Pancreas (tissue), 10 donors: Measurements from ENCODE around the gene VWC2L. TPM values are rescaled to one million over a fixed set of nuclear protein-coding genes. Genes with fewer than 3 reads are reported as not detected.

Source experiments
- ATAC-seq, 4 donors: fragments of 200-7000 bp; cut with Tn5 transposase; one replicate each; pipeline versions ENCODE4 v1.8.0 to v1.9.1; 2020; ENCODE audit warnings: mild to moderate bottlenecking in 4 of 4, moderate library complexity in 4 of 4
- DNase-seq, 6 donors: peaks; one replicate each; pipeline ENCODE4 v3.0.0-alpha.2; 2020
- FAIRE-seq: peaks from 2 replicates; lab custom pipeline; 2012; peaks lifted over from hg19 to GRCh38; lab: Jason Lieb, UNC
- H3K27ac ChIP-seq, 4 donors: fragments of 200-600 bp; sonication (generic); 1 replicate in 3 of 4; 2 replicates in 1 of 4; pipeline versions ENCODE4 v1.5.0 to v1.8.0; 2020
- H3K27me3 ChIP-seq, 4 donors: fragments of 200-600 bp; one replicate each; pipeline ENCODE4 v1.8.0; 2021
- H3K36me3 ChIP-seq, 3 donors: fragments of 200-600 bp; sonication (generic) in 1 of 3; one replicate each; pipeline versions ENCODE4 v1.5.0 to v1.8.0; 2020 to 2021
- H3K4me1 ChIP-seq, 3 donors: fragments of 200-600 bp; one replicate each; pipeline ENCODE4 v1.8.0; 2021
- H3K4me3 ChIP-seq, 4 donors: fragments of 200-600 bp; sonication (generic) in 2 of 4; one replicate each; pipeline versions ENCODE4 v1.5.0 to v1.8.0; 2020 to 2021
- H3K9me3 ChIP-seq, 4 donors: fragments of 200-600 bp; one replicate each; pipeline ENCODE4 v1.8.0; 2021
- WGBS, 2 donors: extraction: QIAGEN DNeasy Blood & Tissue Kit; methylation state at CpG; one replicate each; pipeline ENCODE4 v1.1.7; 2013; 5-methylcytosine and 5-hydroxymethylcytosine counted together
- intact Hi-C, 3 donors: fragments of 100-400 bp; cut with DNase I; formaldehyde crosslinking; loops; one replicate each; pipeline versions ENCODE4 v1.11.1 to v1.14.2; 2022
- polyA plus RNA-seq, 2 donors: library from polyadenylated mRNA; stranded (reverse); fragments of 200-250 nt; gene quantifications; one replicate each; pipeline ENCODE4 v1.2.3, GENCODE V29; 2013
- total RNA-seq, 6 donors: library from RNA; stranded (reverse); fragmentation: NEBNext Ultra II Directional in 4 of 6; extraction: Animal tissue kit (Norgen Biotek cat#: 25700) in 4 of 6; gene quantifications; one replicate each; pipeline versions ENCODE4 v1.2.1 to v1.2.4, GENCODE V29; 2021 to 2023
- TF ChIP-seq, protein P1 (sequence below), 4 donors: fragments of 200-600 bp; sonication (generic) in 3 of 4; IDR thresholded peaks; one replicate each; pipeline versions ENCODE4 v1.5.0 to v1.8.0; 2021; ENCODE audit warnings: antibody characterized with exemption in 4 of 4
- donor health status: healthy with polysubstance abuse.
- donor health status: DM: no; HTN: no; CAD: no; lungs with moderate emphysema.
- donor health status: DM: no; HTN: no; CAD: no.
- donor health status: control.
- donor health status: control.
- donor health status: Bipolar disorder and iron deficiency.
- donor health status: DM: yes; HTN: yes; CAD: no.
- donor health status: DM: no; HTN: no; CAD: no.
- donor health status: DM: no; HTN: no; CAD: no.
- donor health status: DM: yes; HTN: yes; CAD: no.

The VWC2L gene
- total and polyA plus RNA-seq, 8 donors, result 0.08 to 0.12 (median 0.09) TPM; not detected in 4

DNA sequence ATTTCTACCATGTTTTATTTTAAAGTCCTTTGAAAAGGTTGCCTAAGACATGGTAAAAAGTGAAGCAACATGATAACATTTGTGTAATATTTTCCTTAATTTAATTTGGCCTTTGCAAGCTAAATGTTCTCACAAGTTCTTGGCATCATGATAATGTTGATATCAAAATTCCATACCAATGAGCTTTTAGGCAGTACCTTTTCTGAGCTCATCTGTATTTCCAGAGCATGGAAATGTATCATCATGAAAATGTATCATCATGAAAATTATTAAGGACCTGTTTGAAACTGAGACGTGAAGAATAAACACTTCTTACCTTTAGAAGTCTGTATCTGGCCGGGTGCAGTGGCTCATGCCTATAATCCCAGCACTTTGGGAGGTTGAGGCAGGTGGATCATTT, 73.8 kb downstream of the VWC2L start:
- no peaks in the 10 kb centered on the region for H3K9me3 ChIP-seq
- no peaks in the 10 kb centered on the region for H3K27me3 ChIP-seq
- no peaks in the 10 kb centered on the region for H3K4me1 ChIP-seq
- TF ChIP-seq, protein P1, sequence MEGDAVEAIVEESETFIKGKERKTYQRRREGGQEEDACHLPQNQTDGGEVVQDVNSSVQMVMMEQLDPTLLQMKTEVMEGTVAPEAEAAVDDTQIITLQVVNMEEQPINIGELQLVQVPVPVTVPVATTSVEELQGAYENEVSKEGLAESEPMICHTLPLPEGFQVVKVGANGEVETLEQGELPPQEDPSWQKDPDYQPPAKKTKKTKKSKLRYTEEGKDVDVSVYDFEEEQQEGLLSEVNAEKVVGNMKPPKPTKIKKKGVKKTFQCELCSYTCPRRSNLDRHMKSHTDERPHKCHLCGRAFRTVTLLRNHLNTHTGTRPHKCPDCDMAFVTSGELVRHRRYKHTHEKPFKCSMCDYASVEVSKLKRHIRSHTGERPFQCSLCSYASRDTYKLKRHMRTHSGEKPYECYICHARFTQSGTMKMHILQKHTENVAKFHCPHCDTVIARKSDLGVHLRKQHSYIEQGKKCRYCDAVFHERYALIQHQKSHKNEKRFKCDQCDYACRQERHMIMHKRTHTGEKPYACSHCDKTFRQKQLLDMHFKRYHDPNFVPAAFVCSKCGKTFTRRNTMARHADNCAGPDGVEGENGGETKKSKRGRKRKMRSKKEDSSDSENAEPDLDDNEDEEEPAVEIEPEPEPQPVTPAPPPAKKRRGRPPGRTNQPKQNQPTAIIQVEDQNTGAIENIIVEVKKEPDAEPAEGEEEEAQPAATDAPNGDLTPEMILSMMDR (IDR thresholded peaks at IDR 0.05), result no peak
- H3K36me3 ChIP-seq, result no peaks in the 10 kb centered on the region
- FAIRE-seq (no peak), DNase-seq (no peak), ATAC-seq (no peak)
- H3K4me3 ChIP-seq, result no peak overlapping the region
- WGBS, 2 donors, result 55 to 57% methylated on average over 2 of the region's 2 CpGs
- no peak overlapping the region for H3K27ac ChIP-seq
- intact Hi-C loops, result no loop called here

DNA sequence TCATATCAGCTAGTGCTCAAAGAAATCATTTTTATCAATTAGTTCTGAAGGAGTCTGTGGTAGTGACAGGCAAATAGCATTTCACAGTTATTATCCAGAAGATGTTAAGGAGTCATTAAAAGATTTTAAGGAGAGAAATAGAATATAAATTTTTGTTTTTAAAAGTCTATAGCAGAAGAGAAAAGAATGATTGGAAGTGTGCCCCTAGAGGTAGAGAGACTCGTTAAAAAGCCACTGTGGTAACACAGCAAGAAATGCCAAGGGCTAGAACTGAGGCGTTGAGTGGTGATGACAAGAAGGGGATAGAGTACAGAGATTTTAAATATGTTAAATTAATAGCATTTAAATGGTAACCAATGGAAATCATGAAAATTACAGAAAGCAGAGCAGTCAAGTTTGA, 78.3 kb downstream of the VWC2L start:
- H3K36me3 ChIP-seq, result no peaks in the 10 kb centered on the region
- intact Hi-C loops, result no loop called here
- H3K27me3 ChIP-seq, result no peaks in the 10 kb centered on the region
- 58 to 72% methylated on average over 2 of the region's 2 CpGs for WGBS, 2 donors
- H3K4me3 ChIP-seq, result no peak overlapping the region
- FAIRE-seq (no peak), DNase-seq (no peak), ATAC-seq (no peak)
- H3K27ac ChIP-seq, result no peak overlapping the region
- H3K9me3 ChIP-seq, result no peaks in the 10 kb centered on the region
- no peaks in the 10 kb centered on the region for H3K4me1 ChIP-seq
- TF ChIP-seq, protein P1 (IDR thresholded peaks at IDR 0.05), result no peak

DNA sequence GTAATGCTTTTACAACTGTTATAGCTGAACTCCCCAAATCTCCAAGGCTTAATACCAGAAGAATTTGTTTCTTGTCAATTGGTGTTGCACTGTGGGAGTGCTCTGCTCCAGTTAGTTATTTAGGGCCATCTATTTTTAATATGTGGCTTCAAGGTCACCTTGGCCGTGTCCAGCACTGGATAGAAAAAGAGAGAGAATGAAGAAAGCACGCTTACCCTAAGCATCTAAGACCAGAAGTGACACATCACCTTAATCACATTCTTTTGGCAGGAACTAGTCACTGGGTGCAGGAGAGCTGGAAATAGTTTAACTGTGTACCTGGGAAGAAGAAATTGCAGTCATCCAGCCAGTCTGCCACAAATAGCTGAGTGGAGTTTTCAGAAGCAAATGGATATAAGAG, 78.8 kb downstream of the VWC2L start:
- Histone ChIP-seq H3K4me3 (no peak overlapping the region), H3K27ac (no peak overlapping the region), H3K27me3 (no peaks in the 10 kb centered on the region), H3K4me1 (no peaks in the 10 kb centered on the region), H3K36me3 (no peaks in the 10 kb centered on the region), H3K9me3 (no peaks in the 10 kb centered on the region)
- no peak for ATAC-seq
- intact Hi-C loops, result no loop called here
- TF ChIP-seq, protein P1 (IDR thresholded peaks at IDR 0.05), result no peak
- 21 to 25% methylated on average over 2 of the region's 2 CpGs for WGBS, 2 donors
- FAIRE-seq, result no peak
- no peak for DNase-seq

DNA sequence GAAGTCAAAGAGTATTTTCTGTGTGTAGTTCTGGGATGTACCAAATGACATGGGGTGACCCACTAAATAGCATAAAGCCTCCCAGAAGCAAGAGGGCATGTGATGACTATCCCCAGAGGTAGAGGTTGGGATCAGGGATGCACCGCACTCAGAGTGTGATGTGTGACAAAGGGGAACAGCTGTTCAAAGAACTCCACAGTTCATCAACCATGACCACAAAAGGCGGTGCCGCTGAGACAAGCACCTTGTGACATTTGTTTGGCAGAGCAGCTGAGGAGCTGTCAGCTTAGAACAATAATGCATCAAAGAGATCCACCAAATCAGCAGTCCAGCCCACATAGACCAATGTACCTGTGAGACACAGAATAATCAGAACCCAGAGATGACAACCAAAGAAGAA, 81.3 kb downstream of the VWC2L start:
- Histone ChIP-seq H3K9me3 (no peaks in the 10 kb centered on the region), H3K4me1 (no peaks in the 10 kb centered on the region), H3K27me3 (no peaks in the 10 kb centered on the region), H3K4me3 (no peak overlapping the region), H3K36me3 (no peaks in the 10 kb centered on the region), H3K27ac (no peak overlapping the region)
- 55 to 62% methylated on average over 3 of the region's 3 CpGs for WGBS, 2 donors
- ATAC-seq, result no peak
- intact Hi-C loops, result no loop called here
- FAIRE-seq, result no peak
- TF ChIP-seq, protein P1 (IDR thresholded peaks at IDR 0.05), result no peak
- no peak for DNase-seq

DNA sequence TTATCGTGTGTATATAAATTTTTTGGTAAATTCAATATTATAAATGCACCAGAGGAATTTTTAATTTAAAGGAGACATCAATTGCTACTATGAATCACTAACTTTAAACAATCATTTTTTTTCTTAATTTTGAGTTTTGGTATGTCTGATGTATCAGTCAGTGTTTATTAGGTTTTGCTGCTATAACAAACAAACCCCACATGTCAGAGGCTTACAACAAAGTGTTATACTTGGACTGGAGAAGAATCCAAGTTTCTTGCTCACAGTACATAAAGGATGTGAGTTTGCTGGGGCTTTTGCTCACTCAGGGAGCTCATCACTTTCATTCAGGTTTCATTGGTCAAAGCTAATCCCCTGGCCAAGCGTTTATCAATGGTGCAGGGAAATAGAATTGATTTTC, 81.8 kb downstream of the VWC2L start:
- ATAC-seq (no peak), FAIRE-seq (no peak), DNase-seq (no peak)
- H3K27ac ChIP-seq, result no peak overlapping the region
- no peaks in the 10 kb centered on the region for H3K4me1 ChIP-seq
- no peaks in the 10 kb centered on the region for H3K27me3 ChIP-seq
- no peaks in the 10 kb centered on the region for H3K9me3 ChIP-seq
- no peak overlapping the region for H3K4me3 ChIP-seq
- intact Hi-C loops, result no loop called here
- H3K36me3 ChIP-seq, result no peaks in the 10 kb centered on the region
- 60 to 83% methylated on average over 2 of the region's 2 CpGs for WGBS, 2 donors
- TF ChIP-seq, protein P1 (IDR thresholded peaks at IDR 0.05), result no peak
